SU-DHL-6 (cell line): ENCODE data around the gene BLNK.

Experiments
- H2AFZ ChIP-seq: fragments of 200-600 bp; sonication (generic); 2 replicates; pipeline ENCODE4 v1.6.1; 2014; ENCODE audit warnings: low read depth, mild to moderate bottlenecking, moderate library complexity, mixed read lengths, antibody characterized with exemption, low read length; ENCODE audit not compliant: severe bottlenecking
- H3F3A ChIP-seq: fragments of 200-600 bp; shearing (Covaris generic); 2 replicates; pipeline ENCODE4 v1.6.0; 2016; ENCODE audit warnings: antibody characterized with exemption, mild to moderate bottlenecking; ENCODE audit not compliant: insufficient read depth
- H3K27ac ChIP-seq: fragments of 200-600 bp; sonication (generic); 2 replicates; pipeline ENCODE4 v1.5.1; 2016; ENCODE audit warnings: low read depth, mild to moderate bottlenecking, low read length, moderate library complexity, mixed read lengths
- H3K27me3 ChIP-seq: fragments of 200-600 bp; sonication (generic), shearing (Covaris generic); 2 replicates; pipeline ENCODE4 v1.6.0; 2014; ENCODE audit warnings: mild to moderate bottlenecking, low read length
- H3K36me3 ChIP-seq: fragments of 200-600 bp; sonication (generic); 2 replicates; pipeline ENCODE4 v1.6.1; 2014; ENCODE audit warnings: mild to moderate bottlenecking, low read length, mixed read lengths
- H3K4me2 ChIP-seq: fragments of 300-600, 200-600 bp; shearing (Covaris generic), sonication (generic); 2 replicates; pipeline ENCODE4 v1.6.0; 2014; ENCODE audit warnings: low read length, low read depth, mild to moderate bottlenecking; ENCODE audit not compliant: poor library complexity, severe bottlenecking
- H3K4me3 ChIP-seq: fragments of 200-600 bp; sonication (generic); 2 replicates; pipeline ENCODE4 v1.5.1; 2014; ENCODE audit warnings: antibody characterized with exemption, low read length, mild to moderate bottlenecking, mixed read lengths; ENCODE audit not compliant: insufficient read depth, poor library complexity, severe bottlenecking
- H3K79me2 ChIP-seq: fragments of 200-600 bp; sonication (generic); 2 replicates; pipeline ENCODE4 v1.6.1; 2014; ENCODE audit warnings: mild to moderate bottlenecking, low read length, moderate library complexity; ENCODE audit not compliant: insufficient read depth
- H3K9ac ChIP-seq: fragments of 200-600 bp; sonication (generic); 2 replicates; pipeline ENCODE4 v1.7.0; 2014; ENCODE audit warnings: mild to moderate bottlenecking, low read length
- H3K9me2 ChIP-seq: fragments of 200-600 bp; sonication (generic); replicated peaks from 2 replicates; pipeline ENCODE4 v1.6.1; 2014; ENCODE audit warnings: low read length; ENCODE audit not compliant: insufficient read depth
- H3K9me3 ChIP-seq: fragments of 200-600 bp; sonication (generic); 2 replicates; pipeline ENCODE4 v1.6.1; 2014; ENCODE audit warnings: low read length, mixed read lengths; ENCODE audit not compliant: insufficient read depth
- H4K20me1 ChIP-seq: fragments of 200-600 bp; sonication (generic); 2 replicates; pipeline ENCODE4 v1.6.1; 2014; ENCODE audit warnings: low read depth, mild to moderate bottlenecking, antibody characterized with exemption, low read length, moderate library complexity, mixed read lengths
- CTCF ChIP-seq: fragments of 200-600 bp; sonication (generic); IDR thresholded peaks from one replicate; pipeline ENCODE4 v1.5.1; 2017; ENCODE audit warnings: antibody characterized with exemption, mild to moderate bottlenecking, low read length, moderate library complexity; ENCODE audit not compliant: insufficient read depth, poor library complexity, severe bottlenecking
- EZH2phosphoT487 ChIP-seq: fragments of 200-600 bp; sonication (generic), shearing (Covaris generic); conservative IDR thresholded peaks from 2 replicates; pipeline ENCODE4 v1.6.1; 2018; ENCODE audit warnings: mild to moderate bottlenecking, antibody characterized with exemption, low read length, moderate library complexity, mixed read lengths

The BLNK gene

GRCh38 chr10:96275685-96276418, 4.5 kb upstream of the BLNK start:
- Histone ChIP-seq H4K20me1 (no peaks in the 10 kb centered on the region), H3K4me3 (no peak overlapping the region), H3K36me3 (no peaks in the 10 kb centered on the region), H2AFZ (no peak overlapping the region), H3K9me2 (no peaks in the 10 kb centered on the region), H3K9ac (no peak overlapping the region; the same call in 1 of the 2 replicates), H3K9me3 (no peaks in the 10 kb centered on the region), H3K27ac (peak overlapping the region; percentile 39), H3K79me2 (peaks cover 18% of the 10 kb centered on the region), H3F3A (peaks cover 46% of the 10 kb centered on the region), H3K27me3 (no peaks in the 10 kb centered on the region), H3K4me2 (no peak overlapping the region)
- no peak for TF ChIP-seq CTCF
- TF ChIP-seq EZH2phosphoT487: no peak

- peaks cover 15% of the 10 kb centered on the region; the same call in 1 of the 2 replicates for H4K20me1 ChIP-seq
- peak overlapping the region; percentile 85 for H3K9ac ChIP-seq
- peak overlapping the region; percentile 100 for H3K27ac ChIP-seq
- H2AFZ ChIP-seq: no peak overlapping the region
- H3K27me3 ChIP-seq: no peaks in the 10 kb centered on the region
- peaks cover 18% of the 10 kb centered on the region for H3K36me3 ChIP-seq
- H3K4me3 ChIP-seq: peak overlapping the region; percentile 86
- H3F3A ChIP-seq: peaks cover 33% of the 10 kb centered on the region
- no peaks in the 10 kb centered on the region for H3K9me3 ChIP-seq
- peak overlapping the region; percentile 98 for H3K4me2 ChIP-seq
- peaks cover 50% of the 10 kb centered on the region for H3K79me2 ChIP-seq
- no peak for TF ChIP-seq CTCF
- TF ChIP-seq EZH2phosphoT487: no peak
- no peaks in the 10 kb centered on the region for H3K9me2 ChIP-seq
Measured at GRCh38 chr10:96272316-96273280, 1.2 kb upstream of the BLNK start.

- Histone ChIP-seq H3K4me2 (peak overlapping the region; percentile 98), H3K9me2 (no peaks in the 10 kb centered on the region), H4K20me1 (peaks cover 15% of the 10 kb centered on the region; the same call in 1 of the 2 replicates), H3K27me3 (no peaks in the 10 kb centered on the region), H2AFZ (no peak overlapping the region), H3K4me3 (peak overlapping the region; percentile 86), H3F3A (peaks cover 33% of the 10 kb centered on the region), H3K9me3 (no peaks in the 10 kb centered on the region), H3K36me3 (peaks cover 25% of the 10 kb centered on the region), H3K27ac (peak overlapping the region; percentile 100), H3K9ac (peak overlapping the region; percentile 85), H3K79me2 (peaks cover 71% of the 10 kb centered on the region)
- TF ChIP-seq CTCF (no peak), EZH2phosphoT487 (no peak)
Measured at GRCh38 chr10:96270571-96270970, 798 bp downstream of the BLNK start.
